ENCODE data around the gene PFDN6. TPM values are rescaled to one million over a fixed set of nuclear protein-coding genes. Genes with fewer than 3 reads are reported as not detected.

Gene PFDN6
- total and polyA plus RNA-seq, 9 of the 15 experiments (the other 6 are each of a cell fraction or from before 2014, with no cell fraction given), result 6.8 to 475 (median 216) TPM

- TF ChIP-seq PRDM10 (IDR thresholded peaks at IDR 0.05; ENCODE audit: partially characterized antibody), result peak; percentile 70
- TF ChIP-seq RAD51 (IDR thresholded peaks at IDR 0.05; ENCODE audit: borderline replicate concordance, low read depth), result peak; percentile 68; the same call in 1 of the 2 replicates
- 0 out of 4 replicates have a peak, but pooled peaks of 1 of the 2 experiments have one; percentile 32 for TF ChIP-seq MAZ (CRISPR knock-in tag; conservative IDR thresholded peaks at IDR 0.05 in 1 of 2, IDR thresholded peaks at IDR 0.05 in 1 of 2)
- TF ChIP-seq FOXK2 (conservative IDR thresholded peaks at IDR 0.05 in 1 of 2, IDR thresholded peaks at IDR 0.05 in 1 of 2; ENCODE audit: low read depth in 2 of 2), result peak; percentile 43 to 54; a peak in 2 of 4 replicates
- TF ChIP-seq TFAP4 (CRISPR knock-in tag; IDR thresholded peaks at IDR 0.05; ENCODE audit: borderline replicate concordance), result peak; percentile 59; the same call in 1 of the 2 replicates
- TF ChIP-seq MNT (conservative IDR thresholded peaks at IDR 0.05), result peak; percentile 78; a peak in 3 of 4 replicates
- TF ChIP-seq ELF1 (tag; IDR thresholded peaks at IDR 0.05), result no peak
- TF ChIP-seq FUS (optimal IDR thresholded peaks at IDR 0.05; ENCODE audit: low read depth, low read length), result no peak
- no peak for TF ChIP-seq PHF8 (IDR thresholded peaks at IDR 0.05; ENCODE audit: borderline replicate concordance, low read length)
- TF ChIP-seq E2F8 (IDR thresholded peaks at IDR 0.05; ENCODE audit: low read depth, partially characterized antibody), result peak; percentile 18
- TF ChIP-seq TAF1 (IDR thresholded peaks at IDR 0.05; ENCODE audit: control insufficient read depth, extremely low read depth, insufficient read depth, low read length, severe bottlenecking), result peak; percentile 15
- TF ChIP-seq ZNF408 (CRISPR knock-in tag; IDR thresholded peaks at IDR 0.05; ENCODE audit: low read depth), result no peak
- TF ChIP-seq ZFPM2 (CRISPR knock-in tag; IDR thresholded peaks at IDR 0.05), result 0 out of 2 replicates have a peak, but pooled peaks have one; percentile 70
- TF ChIP-seq NKRF (IDR thresholded peaks at IDR 0.05; ENCODE audit: borderline replicate concordance), result peak; percentile 72
- TF ChIP-seq SRSF7 (optimal IDR thresholded peaks at IDR 0.05; ENCODE audit: low read depth, low read length), result no peak
These were observed 25.1 kb downstream of the PFDN6 start (continued) for GRCh38 chr6:33314515-33314942.

All from K562 (cell line).